SK-N-MC (cell line): ENCODE data around the gene NEMF.

ENCODE experiments used
- EZH2 ChIP-seq: fragments of 200-600 bp; sonication (generic); IDR thresholded peaks from one replicate; pipeline ENCODE4 v1.6.1; 2017; ENCODE audit warnings: antibody characterized with exemption
- POLR2AphosphoS5 ChIP-seq: IDR thresholded peaks from 2 replicates; pipeline ENCODE4 v1.6.1; 2012; ENCODE audit warnings: mild to moderate bottlenecking, low read depth, low read length, borderline replicate concordance

- no peak for TF ChIP-seq EZH2
- no peak for TF ChIP-seq POLR2AphosphoS5
Observed at GRCh38 chr14:49828640-49829039, 23.9 kb downstream of the NEMF start.
